Muscle of leg (tissue), 11 donors: Measurements from ENCODE around the gene AXIN2. TPM values are rescaled to one million over a fixed set of nuclear protein-coding genes. Genes with fewer than 3 reads are reported as not detected.
"Not testable (repeated sequence)": the region's sequence is repeated elsewhere in the genome, so short reads cannot be mapped to it uniquely, and the experiment has no call there.

Experiments
- DNase-seq: peaks from one replicate; pipeline ENCODE4 v3.0.0; 2013
- H3K27ac ChIP-seq: one replicate; pipeline ENCODE4 v1.5.1; 2013; ENCODE audit warnings: mild to moderate bottlenecking, low read length, control low read depth
- H3K27me3 ChIP-seq: one replicate; pipeline ENCODE4 v1.6.1; 2013; ENCODE audit warnings: low read length; ENCODE audit not compliant: control insufficient read depth, insufficient read depth
- H3K36me3 ChIP-seq: one replicate; pipeline ENCODE4 v1.6.1; 2013; ENCODE audit warnings: low read length; ENCODE audit not compliant: control insufficient read depth, insufficient read depth
- H3K4me1 ChIP-seq: one replicate; pipeline ENCODE4 v1.6.1; 2013; ENCODE audit warnings: low read length; ENCODE audit not compliant: control insufficient read depth, insufficient read depth
- H3K4me3 ChIP-seq: one replicate; pipeline ENCODE4 v1.5.1; 2013; ENCODE audit warnings: low read length, control low read depth
- H3K9me3 ChIP-seq: replicated peaks from 2 replicates; pipeline ENCODE4 v1.6.1; 2013; ENCODE audit warnings: low read depth, low read length; ENCODE audit not compliant: control insufficient read depth
- WGBS: methylation state at CpG from one replicate; pipeline ENCODE4 v1.1.5; 2013; ENCODE audit warnings: missing lambda C conversion rate; ENCODE audit not compliant: insufficient coverage; 5-methylcytosine and 5-hydroxymethylcytosine counted together
- polyA plus RNA-seq, 8 donors: library from polyadenylated mRNA; unstranded; fragments of 120-200 nt; gene quantifications; one replicate each; pipeline versions ENCODE4 v1.2.1 to v1.2.3, GENCODE V29; 2013; ENCODE audit warnings: inconsistent platforms in 1 of 8, low replicate concordance in 1 of 8; ENCODE audit not compliant: insufficient read length in 8 of 8, insufficient read depth in 1 of 8
- total RNA-seq: library from RNA; stranded (reverse); fragments of 120-200 nt; gene quantifications from one replicate; pipeline ENCODE4 v1.2.4, GENCODE V29; 2013

Gene AXIN2
- total and polyA plus RNA-seq, 9 donors: 9.9 to 17.7 (median 13.9) TPM

DNA sequence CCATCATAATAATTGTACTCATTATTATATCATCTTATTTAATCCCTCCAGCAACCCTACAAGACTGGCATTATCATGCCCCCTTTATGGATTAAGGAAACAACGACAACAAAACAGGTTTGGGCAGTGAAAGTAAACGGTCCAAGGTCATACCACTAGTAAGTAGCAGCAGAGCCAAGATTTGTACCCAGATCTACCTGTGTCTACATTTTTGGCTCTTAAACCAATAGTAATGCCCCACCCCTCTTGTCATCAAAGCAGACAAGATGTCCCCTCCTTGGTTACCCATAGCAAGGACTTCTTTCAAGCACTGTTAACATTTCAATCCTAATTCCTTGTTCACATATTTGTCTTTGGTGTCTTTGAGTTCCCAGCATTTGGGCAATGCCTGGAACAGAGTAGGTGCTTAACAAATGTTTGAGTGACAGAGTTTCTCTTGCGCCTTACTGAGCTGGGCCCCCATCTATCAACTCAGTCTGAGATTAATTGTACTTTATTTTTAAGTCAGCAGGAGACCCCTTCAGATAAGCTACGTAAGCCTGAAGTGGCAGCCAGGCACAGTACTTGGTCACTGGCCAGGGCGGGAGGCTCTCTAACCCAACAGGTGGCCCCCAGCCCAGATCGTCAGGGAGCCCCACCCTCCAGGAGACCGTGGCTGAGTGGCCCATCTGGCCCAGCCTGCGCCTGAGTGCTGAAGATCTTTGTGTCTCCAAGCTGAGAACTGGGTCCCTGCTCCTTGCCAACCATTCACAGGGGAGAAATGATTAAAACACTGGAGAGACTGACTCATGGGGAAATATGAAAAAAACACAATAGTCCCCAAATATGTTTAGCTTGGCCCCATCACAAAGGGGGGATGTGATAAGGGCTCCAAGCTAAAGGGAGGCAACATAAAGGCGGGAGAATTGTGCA, 75.8 kb downstream of the AXIN2 start:
- DNase-seq: no peak

DNA sequence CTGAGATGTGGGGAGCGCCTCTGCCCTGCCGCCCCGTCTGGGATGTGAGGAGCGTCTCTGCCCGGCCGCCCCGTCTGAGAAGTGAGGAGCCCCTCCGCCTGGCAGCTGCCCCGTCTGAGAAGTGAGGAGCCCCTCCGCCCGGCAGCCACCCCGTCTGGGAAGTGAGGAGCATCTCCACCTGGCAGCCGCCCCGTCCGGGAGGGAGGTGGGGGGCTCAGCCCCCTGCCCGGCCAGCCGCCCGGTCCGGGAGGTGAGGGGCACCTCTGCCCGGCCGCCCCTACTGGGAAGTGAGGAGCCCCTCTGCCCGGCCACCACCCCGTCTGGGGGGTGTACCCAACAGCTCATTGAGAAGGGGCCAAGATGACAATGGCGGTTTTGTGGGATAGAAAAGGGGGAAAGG, 77.0 kb downstream of the AXIN2 start:
- not testable (repeated sequence) for H3K36me3 ChIP-seq, H3K4me3 ChIP-seq, H3K4me1 ChIP-seq, H3K9me3 ChIP-seq, H3K27ac ChIP-seq, H3K27me3 ChIP-seq, DNase-seq
- WGBS: 96% methylated on average over 16 of the region's 24 CpGs

More for the DNA sequence above, 75.8 kb downstream of the AXIN2 start:
- Histone ChIP-seq H3K9me3 (no peaks in the 10 kb centered on the region), H3K4me3 (no peak overlapping the region), H3K36me3 (no peaks in the 10 kb centered on the region), H3K4me1 (peaks cover 5% of the 10 kb centered on the region), H3K27me3 (no peaks in the 10 kb centered on the region), H3K27ac (no peak overlapping the region)
- 64% methylated on average over 7 of the region's 9 CpGs for WGBS

DNA sequence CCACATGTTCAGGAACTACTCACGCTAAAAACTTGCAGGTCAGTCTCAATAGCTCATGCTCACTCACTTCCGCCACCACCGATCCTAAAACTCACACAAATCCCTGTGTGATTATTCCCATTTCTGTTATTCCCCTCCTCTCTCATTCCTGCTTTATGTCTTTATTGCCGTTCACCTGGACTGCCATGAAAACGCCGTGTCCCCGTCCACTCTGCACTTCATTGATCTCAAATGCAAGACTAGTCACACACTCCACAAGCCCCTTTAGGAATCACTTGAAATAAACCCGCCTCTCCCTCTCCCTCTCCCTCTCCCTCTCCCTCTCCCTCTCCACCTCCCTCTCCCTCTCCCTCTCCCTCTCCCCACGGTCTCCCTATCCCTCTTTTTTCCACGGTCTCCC, 78.0 kb downstream of the AXIN2 start:
- Histone ChIP-seq H3K9me3 (no peaks in the 10 kb centered on the region), H3K36me3 (no peaks in the 10 kb centered on the region), H3K27ac (no peak overlapping the region), H3K27me3 (no peaks in the 10 kb centered on the region), H3K4me1 (no peaks in the 10 kb centered on the region), H3K4me3 (no peak overlapping the region)
- WGBS: 67% methylated on average over 6 of the region's 10 CpGs
- DNase-seq: no peak

DNA sequence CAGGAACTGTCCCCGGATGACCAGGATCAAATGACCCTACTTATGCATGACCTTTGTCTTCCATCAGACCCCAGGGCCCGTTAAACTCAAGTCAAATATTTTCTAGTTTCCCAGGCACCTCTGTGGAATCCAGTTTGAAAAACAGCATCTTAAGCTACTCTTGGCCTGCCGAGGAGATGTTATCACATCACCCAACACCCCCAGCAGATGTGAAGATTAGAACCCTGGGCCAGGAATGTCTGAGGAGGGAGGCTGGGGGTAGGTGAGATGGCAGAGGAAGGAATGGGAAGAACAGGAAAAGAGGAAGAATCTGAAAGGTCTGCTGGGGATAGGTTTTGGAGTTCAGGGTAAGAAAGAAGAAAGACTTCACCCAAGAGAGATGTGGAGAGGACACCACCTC, 79.2 kb downstream of the AXIN2 start:
- WGBS: 66% methylated on average over 2 of the region's 3 CpGs
- Histone ChIP-seq H3K36me3 (no peaks in the 10 kb centered on the region), H3K4me1 (no peaks in the 10 kb centered on the region), H3K4me3 (no peak overlapping the region), H3K27me3 (no peaks in the 10 kb centered on the region), H3K27ac (no peak overlapping the region), H3K9me3 (no peaks in the 10 kb centered on the region)
- no peak for DNase-seq

DNA sequence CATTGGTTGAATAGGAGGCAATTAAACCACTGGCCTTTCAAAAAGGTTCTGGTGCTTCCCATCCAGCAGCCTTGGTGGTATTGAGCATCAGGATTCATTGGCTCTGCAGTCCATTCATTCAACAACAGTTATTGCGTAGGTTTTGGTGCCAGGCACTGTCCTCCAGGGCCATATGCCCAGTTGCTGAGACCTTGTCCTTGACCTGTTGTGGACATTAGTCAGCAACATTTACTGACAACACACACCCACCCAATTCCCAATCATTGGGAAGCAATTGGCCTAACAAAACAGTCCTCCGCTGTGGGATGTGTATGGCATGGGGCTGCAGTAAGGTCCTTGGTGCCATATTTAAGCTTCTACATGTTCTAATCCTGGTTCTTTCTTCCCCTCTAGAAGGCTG, 82.2 kb downstream of the AXIN2 start:
- Histone ChIP-seq H3K36me3 (no peaks in the 10 kb centered on the region), H3K9me3 (no peaks in the 10 kb centered on the region), H3K27me3 (no peaks in the 10 kb centered on the region), H3K4me1 (no peaks in the 10 kb centered on the region), H3K27ac (no peak overlapping the region), H3K4me3 (no peak overlapping the region)
- WGBS: no CpG with 5 or more reads among the region's 2 CpGs
- DNase-seq: no peak
